ENCODE measurements around the gene DBF4B.
"Not testable (repeated sequence)": the region's sequence is repeated elsewhere in the genome, so short reads cannot be mapped to it uniquely, and the experiment has no call there.

The DBF4B gene

GRCh38 chr17:44733753-44734152, 25.3 kb downstream of the DBF4B start:
- no peak overlapping the region for H3K27ac ChIP-seq (ENCODE audit: low read length)
- no peaks in the 10 kb centered on the region for H3K27me3 ChIP-seq (ENCODE audit: control insufficient read depth, insufficient read depth, low read length)
- peaks cover 10% of the 10 kb centered on the region; the same call in 1 of the 2 replicates for H3K36me3 ChIP-seq (ENCODE audit: control insufficient read depth, insufficient read depth, low read length)
- no peak overlapping the region for H3K4me3 ChIP-seq (ENCODE audit: low read length)
- DNase-seq (ENCODE audit: low read depth, low spot score): no peak
- WGBS (ENCODE audit: insufficient coverage, insufficient read length): no CpG with 5 or more reads among the region's 5 CpGs
- peaks cover 3% of the 10 kb centered on the region; the same call in 1 of the 2 replicates for H3K4me1 ChIP-seq (ENCODE audit: control insufficient read depth, insufficient read depth, low read length)
- no peaks in the 10 kb centered on the region for H3K9me3 ChIP-seq (ENCODE audit: control insufficient read depth, insufficient read depth, low read length)

GRCh38 chr17:44734272-44734671, 25.8 kb downstream of the DBF4B start:
- Histone ChIP-seq H3K27ac (ENCODE audit: low read length) (no peak overlapping the region), H3K36me3 (ENCODE audit: control insufficient read depth, insufficient read depth, low read length) (peaks cover 11% of the 10 kb centered on the region; the same call in 1 of the 2 replicates), H3K27me3 (ENCODE audit: control insufficient read depth, insufficient read depth, low read length) (no peaks in the 10 kb centered on the region), H3K4me3 (ENCODE audit: low read length) (no peak overlapping the region), H3K4me1 (ENCODE audit: control insufficient read depth, insufficient read depth, low read length) (peaks cover 3% of the 10 kb centered on the region; the same call in 1 of the 2 replicates), H3K9me3 (ENCODE audit: control insufficient read depth, insufficient read depth, low read length) (no peaks in the 10 kb centered on the region)
- WGBS (ENCODE audit: insufficient coverage, insufficient read length): no CpG with 5 or more reads among the region's 2 CpGs
- no peak for DNase-seq (ENCODE audit: low read depth, low spot score)

GRCh38 chr17:44736551-44737240, 28.2 kb downstream of the DBF4B start:
- no peaks in the 10 kb centered on the region for H3K9me3 ChIP-seq (ENCODE audit: control insufficient read depth, insufficient read depth, low read length)
- H3K4me1 ChIP-seq (ENCODE audit: control insufficient read depth, insufficient read depth, low read length): peaks cover 3% of the 10 kb centered on the region; the same call in 1 of the 2 replicates
- H3K4me3 ChIP-seq (ENCODE audit: low read length): no peak overlapping the region
- H3K27me3 ChIP-seq (ENCODE audit: control insufficient read depth, insufficient read depth, low read length): no peaks in the 10 kb centered on the region
- no CpG with 5 or more reads among the region's 12 CpGs for WGBS (ENCODE audit: insufficient coverage, insufficient read length)
- no peak overlapping the region for H3K27ac ChIP-seq (ENCODE audit: low read length)
- peaks cover 7% of the 10 kb centered on the region; the same call in 1 of the 2 replicates for H3K36me3 ChIP-seq (ENCODE audit: control insufficient read depth, insufficient read depth, low read length)
- no peak for DNase-seq (ENCODE audit: low read depth, low spot score)

- Histone ChIP-seq H3K4me1 (ENCODE audit: control insufficient read depth, insufficient read depth, low read length) (peaks cover 3% of the 10 kb centered on the region; the same call in 1 of the 2 replicates), H3K4me3 (ENCODE audit: low read length) (no peak overlapping the region), H3K36me3 (ENCODE audit: control insufficient read depth, insufficient read depth, low read length) (peaks cover 7% of the 10 kb centered on the region; the same call in 1 of the 2 replicates), H3K27ac (ENCODE audit: low read length) (no peak overlapping the region), H3K27me3 (ENCODE audit: control insufficient read depth, insufficient read depth, low read length) (no peaks in the 10 kb centered on the region), H3K9me3 (ENCODE audit: control insufficient read depth, insufficient read depth, low read length) (no peaks in the 10 kb centered on the region)
- WGBS (ENCODE audit: insufficient coverage, insufficient read length): no CpG with 5 or more reads among the region's 3 CpGs
- DNase-seq (ENCODE audit: low read depth, low spot score): no peak
Observed at GRCh38 chr17:44738214-44738906, 29.9 kb downstream of the DBF4B start.

DNA sequence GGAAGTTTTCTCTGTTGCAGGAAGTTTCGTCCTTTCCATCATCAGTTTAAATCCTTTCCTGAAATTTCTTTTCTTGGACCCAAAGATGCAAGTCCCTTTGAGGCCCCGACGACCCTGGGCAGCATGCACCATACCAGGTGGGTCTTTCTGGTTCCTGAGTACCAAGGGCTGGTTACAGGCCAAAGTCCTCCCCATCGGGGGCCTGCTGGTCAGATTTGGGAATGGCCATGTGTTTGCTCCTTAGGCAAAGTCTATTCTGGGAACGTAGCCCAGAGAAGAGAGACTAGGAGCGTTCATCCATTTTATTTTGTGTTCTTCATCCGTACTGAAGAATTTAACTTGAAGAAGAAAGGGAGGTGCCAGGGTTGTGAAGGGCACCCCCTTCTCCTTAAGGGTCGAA, 32.9 kb downstream of the DBF4B start:
- Histone ChIP-seq H3K36me3 (ENCODE audit: control insufficient read depth, insufficient read depth, low read length) (peaks cover 5% of the 10 kb centered on the region; the same call in 1 of the 2 replicates), H3K4me1 (ENCODE audit: control insufficient read depth, insufficient read depth, low read length) (peaks cover 3% of the 10 kb centered on the region; the same call in 1 of the 2 replicates), H3K27me3 (ENCODE audit: control insufficient read depth, insufficient read depth, low read length) (no peaks in the 10 kb centered on the region), H3K9me3 (ENCODE audit: control insufficient read depth, insufficient read depth, low read length) (no peaks in the 10 kb centered on the region), H3K4me3 (ENCODE audit: low read length) (no peak overlapping the region), H3K27ac (ENCODE audit: low read length) (no peak overlapping the region)
- DNase-seq (ENCODE audit: low read depth, low spot score): no peak
- WGBS (ENCODE audit: insufficient coverage, insufficient read length): no CpG with 5 or more reads among the region's 8 CpGs

DNA sequence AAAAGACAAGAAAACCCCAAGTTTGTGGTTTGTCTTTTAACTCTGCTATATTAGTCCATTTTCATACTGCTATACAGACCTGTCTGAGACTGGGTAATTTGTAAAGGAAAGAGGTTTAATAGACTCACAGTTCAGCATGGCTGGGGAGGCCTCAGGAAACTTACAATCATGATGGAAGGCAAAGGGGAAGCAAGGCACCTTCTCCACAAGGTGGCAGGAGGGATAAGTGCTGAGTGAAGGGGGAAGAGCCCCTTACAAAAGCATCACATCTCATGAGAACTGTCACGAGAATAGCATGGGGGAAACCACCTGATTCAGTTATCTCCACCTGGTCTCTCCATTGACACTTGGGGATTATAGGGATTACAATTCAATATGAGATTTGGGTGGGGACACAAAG, 36.8 kb downstream of the DBF4B start:
- Histone ChIP-seq H3K4me1 (ENCODE audit: control insufficient read depth, insufficient read depth, low read length) (peaks cover 2% of the 10 kb centered on the region; the same call in 1 of the 2 replicates), H3K9me3 (ENCODE audit: control insufficient read depth, insufficient read depth, low read length) (no peaks in the 10 kb centered on the region), H3K27ac (ENCODE audit: low read length) (no peak overlapping the region), H3K4me3 (ENCODE audit: low read length) (no peak overlapping the region), H3K36me3 (ENCODE audit: control insufficient read depth, insufficient read depth, low read length) (peaks cover 26% of the 10 kb centered on the region), H3K27me3 (ENCODE audit: control insufficient read depth, insufficient read depth, low read length) (no peaks in the 10 kb centered on the region)
- no CpG with 5 or more reads among the region's 1 CpG for WGBS (ENCODE audit: insufficient coverage, insufficient read length)
- no peak for DNase-seq (ENCODE audit: low read depth, low spot score)

DNA sequence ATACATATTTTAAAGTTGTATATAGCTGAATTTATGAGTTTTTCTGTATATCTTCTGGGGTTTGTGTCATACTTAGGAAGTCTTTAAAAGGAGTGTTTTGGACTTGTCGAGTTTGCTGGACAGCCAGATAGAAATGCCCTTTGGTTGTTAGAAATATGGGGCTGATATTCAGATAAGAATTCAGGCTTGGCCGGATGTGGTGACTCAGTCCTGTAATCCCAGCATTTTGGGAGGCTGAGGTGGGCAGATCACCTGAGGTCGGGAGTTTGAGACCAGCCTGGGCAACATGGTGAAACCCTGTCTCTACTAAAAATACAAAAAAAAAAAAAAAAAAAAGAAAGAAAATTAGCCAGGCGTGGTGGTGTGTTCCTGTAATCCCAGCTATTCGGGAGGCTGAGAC, 37.3 kb downstream of the DBF4B start:
- H3K4me1 ChIP-seq (ENCODE audit: control insufficient read depth, insufficient read depth, low read length); DNase-seq (ENCODE audit: low read depth, low spot score); H3K4me3 ChIP-seq (ENCODE audit: low read length); H3K9me3 ChIP-seq (ENCODE audit: control insufficient read depth, insufficient read depth, low read length); H3K27ac ChIP-seq (ENCODE audit: low read length); H3K27me3 ChIP-seq (ENCODE audit: control insufficient read depth, insufficient read depth, low read length): not testable (repeated sequence)
- no CpG with 5 or more reads among the region's 5 CpGs for WGBS (ENCODE audit: insufficient coverage, insufficient read length)
- H3K36me3 ChIP-seq (ENCODE audit: control insufficient read depth, insufficient read depth, low read length): peaks cover 29% of the 10 kb centered on the region

DNA sequence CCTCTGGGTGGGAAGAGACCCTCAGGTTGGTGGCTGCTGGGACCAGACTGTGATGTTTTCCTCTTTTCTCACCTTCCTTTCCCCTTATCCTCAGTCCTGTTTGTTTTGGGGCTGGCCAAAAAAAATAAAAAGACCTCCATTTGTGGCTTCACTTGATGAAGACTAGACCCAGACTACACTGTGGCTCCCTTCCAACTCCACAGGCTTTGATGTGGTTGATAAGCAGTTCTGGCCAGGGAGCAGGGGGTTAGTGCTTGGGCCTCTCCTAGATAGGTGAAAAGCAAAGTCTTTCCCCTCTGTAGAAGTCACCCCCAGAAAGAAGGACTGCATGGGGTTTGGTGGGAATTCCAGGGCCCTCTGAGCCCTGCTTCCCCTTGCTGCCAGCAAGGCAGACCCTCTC, 39.1 kb downstream of the DBF4B start:
- DNase-seq (ENCODE audit: low read depth, low spot score): no peak
- H3K4me1 ChIP-seq (ENCODE audit: control insufficient read depth, insufficient read depth, low read length): peaks cover 2% of the 10 kb centered on the region; the same call in 1 of the 2 replicates
- peaks cover 31% of the 10 kb centered on the region for H3K36me3 ChIP-seq (ENCODE audit: control insufficient read depth, insufficient read depth, low read length)
- no peaks in the 10 kb centered on the region for H3K9me3 ChIP-seq (ENCODE audit: control insufficient read depth, insufficient read depth, low read length)
- no peak overlapping the region for H3K27ac ChIP-seq (ENCODE audit: low read length)
- H3K4me3 ChIP-seq (ENCODE audit: low read length): no peak overlapping the region
- H3K27me3 ChIP-seq (ENCODE audit: control insufficient read depth, insufficient read depth, low read length): no peaks in the 10 kb centered on the region; the same call in 1 of the 2 replicates

- Histone ChIP-seq H3K4me1 (ENCODE audit: control insufficient read depth, insufficient read depth, low read length) (peaks cover 2% of the 10 kb centered on the region; the same call in 1 of the 2 replicates), H3K27ac (ENCODE audit: low read length) (no peak overlapping the region), H3K4me3 (ENCODE audit: low read length) (no peak overlapping the region), H3K36me3 (ENCODE audit: control insufficient read depth, insufficient read depth, low read length) (peaks cover 31% of the 10 kb centered on the region), H3K27me3 (ENCODE audit: control insufficient read depth, insufficient read depth, low read length) (no peaks in the 10 kb centered on the region; the same call in 1 of the 2 replicates), H3K9me3 (ENCODE audit: control insufficient read depth, insufficient read depth, low read length) (no peaks in the 10 kb centered on the region)
- no CpG with 5 or more reads among the region's 19 CpGs for WGBS (ENCODE audit: insufficient coverage, insufficient read length)
- no peak for DNase-seq (ENCODE audit: low read depth, low spot score)
Observed at GRCh38 chr17:44749076-44749979, 40.9 kb downstream of the DBF4B start.

GRCh38 chr17:44749980-44750318, 41.5 kb downstream of the DBF4B start:
- no CpG with 5 or more reads among the region's 9 CpGs for WGBS (ENCODE audit: insufficient coverage, insufficient read length)
- H3K36me3 ChIP-seq (ENCODE audit: control insufficient read depth, insufficient read depth, low read length): peaks cover 31% of the 10 kb centered on the region

More at GRCh38 chr17:44749980-44750318, 41.5 kb downstream of the DBF4B start:
- no peaks in the 10 kb centered on the region for H3K9me3 ChIP-seq (ENCODE audit: control insufficient read depth, insufficient read depth, low read length)
- no peak for DNase-seq (ENCODE audit: low read depth, low spot score)
- H3K27me3 ChIP-seq (ENCODE audit: control insufficient read depth, insufficient read depth, low read length): no peaks in the 10 kb centered on the region; the same call in 1 of the 2 replicates
- no peak overlapping the region for H3K27ac ChIP-seq (ENCODE audit: low read length)
- peaks cover 2% of the 10 kb centered on the region; the same call in 1 of the 2 replicates for H3K4me1 ChIP-seq (ENCODE audit: control insufficient read depth, insufficient read depth, low read length)
- no peak overlapping the region for H3K4me3 ChIP-seq (ENCODE audit: low read length)
